ACC112 (cell line): ENCODE results near the gene CCDC81.
"Not testable (repeated sequence)": the region's sequence is repeated elsewhere in the genome, so short reads cannot be mapped to it uniquely, and the experiment has no call there.

ENCODE experiments used
- H2AFZ ChIP-seq: fragments of 200-600 bp; sonication (generic); one replicate; pipeline ENCODE4 v1.6.0; 2017; ENCODE audit warnings: antibody characterized with exemption, low read length; ENCODE audit not compliant: unreplicated experiment
- H3K27ac ChIP-seq: fragments of 200-600 bp; sonication (generic); 2 replicates; pipeline ENCODE4 v1.5.1; 2014; ENCODE audit warnings: low read depth, mild to moderate bottlenecking, antibody characterized with exemption, low read length, moderate library complexity
- H3K27me3 ChIP-seq: fragments of 200-600 bp; sonication (generic); 2 replicates; pipeline ENCODE4 v1.6.1; 2014; ENCODE audit warnings: mild to moderate bottlenecking, antibody characterized with exemption, low read length, moderate library complexity, mixed read lengths; ENCODE audit not compliant: insufficient read depth
- H3K36me3 ChIP-seq: fragments of 200-600 bp; sonication (generic); 2 replicates; pipeline ENCODE4 v1.6.1; 2016; ENCODE audit warnings: mild to moderate bottlenecking, antibody characterized with exemption, low read length, moderate library complexity, mixed read lengths; ENCODE audit not compliant: insufficient read depth
- H3K4me1 ChIP-seq: fragments of 200-600 bp; sonication (generic); one replicate; pipeline ENCODE4 v1.6.1; 2016; ENCODE audit warnings: low read length, mixed read lengths; ENCODE audit not compliant: insufficient read depth, unreplicated experiment, control insufficient read depth
- H3K4me3 ChIP-seq: fragments of 200-600 bp; sonication (generic); 2 replicates; pipeline ENCODE4 v1.5.1; 2014; ENCODE audit warnings: mild to moderate bottlenecking, low read depth, low read length
- H3K79me2 ChIP-seq: fragments of 200-600 bp; sonication (generic); one replicate; pipeline ENCODE4 v1.6.0; 2016; ENCODE audit warnings: low read length; ENCODE audit not compliant: control insufficient read depth, unreplicated experiment, insufficient read depth

Gene CCDC81

DNA sequence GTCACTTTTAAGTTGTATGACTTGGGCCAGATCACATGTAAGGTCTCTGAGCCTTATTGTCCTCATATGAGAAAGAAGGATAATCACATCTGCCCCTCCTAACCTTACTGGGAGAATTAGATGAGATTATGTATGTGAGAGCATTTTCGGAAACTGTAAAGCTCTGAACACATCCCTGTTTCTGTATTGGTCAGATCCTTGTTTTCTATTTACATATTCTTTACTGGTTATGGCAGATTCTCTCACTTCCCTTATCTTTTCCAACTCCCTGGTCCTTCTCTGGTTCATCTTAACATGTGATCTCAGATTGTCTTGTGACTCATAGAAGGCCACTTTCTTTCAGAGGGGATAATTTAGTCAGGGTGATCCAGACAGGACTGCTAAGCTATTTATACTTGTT is 41.8 kb downstream of the CCDC81 start:
- no peaks in the 10 kb centered on the region for H3K27me3 ChIP-seq
- H3K4me1 ChIP-seq, result peaks cover 15% of the 10 kb centered on the region
- no peaks in the 10 kb centered on the region for H3K36me3 ChIP-seq
- no peak overlapping the region for H3K4me3 ChIP-seq
- no peaks in the 10 kb centered on the region for H3K79me2 ChIP-seq
- H3K27ac ChIP-seq, result no peak overlapping the region
- no peak overlapping the region for H2AFZ ChIP-seq

DNA sequence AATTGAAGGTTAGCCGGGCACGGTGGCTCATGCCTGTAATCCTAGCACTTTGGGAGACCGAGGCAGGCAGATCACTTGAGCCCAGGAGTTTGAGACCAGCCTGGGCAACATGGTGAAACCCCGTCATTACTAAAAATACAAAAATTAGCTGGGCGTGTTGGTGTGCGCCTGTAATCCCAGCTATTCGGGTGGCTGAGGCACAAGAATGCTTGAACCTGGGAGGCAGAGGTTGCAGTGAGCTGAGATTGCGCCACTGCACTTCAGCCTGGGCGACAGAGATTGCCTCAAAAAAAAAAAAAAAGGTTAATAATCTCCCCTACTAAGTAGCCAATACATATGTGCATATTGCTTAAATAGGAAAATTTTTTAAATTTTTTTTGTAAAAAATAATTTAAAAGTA is 42.3 kb downstream of the CCDC81 start:
- not testable (repeated sequence) for H3K79me2 ChIP-seq, H3K4me3 ChIP-seq, H2AFZ ChIP-seq, H3K36me3 ChIP-seq, H3K27me3 ChIP-seq, H3K27ac ChIP-seq
- H3K4me1 ChIP-seq, result peaks cover 15% of the 10 kb centered on the region

- no peaks in the 10 kb centered on the region for H3K79me2 ChIP-seq
- no peaks in the 10 kb centered on the region for H3K27me3 ChIP-seq
- no peaks in the 10 kb centered on the region for H3K36me3 ChIP-seq
- H3K4me3 ChIP-seq, result no peak overlapping the region
- no peak overlapping the region for H3K27ac ChIP-seq
- peaks cover 15% of the 10 kb centered on the region for H3K4me1 ChIP-seq
- H2AFZ ChIP-seq, result peak overlapping the region; percentile 44
Measured at GRCh38 chr11:86418106-86418505, 43.4 kb downstream of the CCDC81 start.

DNA sequence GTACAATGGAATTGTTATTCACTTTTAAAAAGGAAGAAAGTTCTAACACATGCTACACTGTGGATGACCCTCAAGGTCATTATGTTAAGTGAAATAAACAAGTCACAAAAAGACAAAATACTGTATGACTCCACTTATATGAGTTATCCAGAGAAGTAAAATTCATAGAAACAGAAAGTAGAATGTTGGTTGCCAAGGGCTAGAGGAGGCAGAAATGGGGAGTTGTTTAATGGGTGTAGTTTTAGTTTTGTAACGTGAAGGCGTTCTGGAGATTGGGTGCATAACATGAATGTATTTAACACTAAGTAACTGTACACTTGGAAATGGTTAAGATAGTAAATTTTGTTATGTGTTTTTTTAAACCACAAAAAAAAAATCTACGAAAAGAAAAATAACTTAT is 43.8 kb downstream of the CCDC81 start:
- H3K79me2 ChIP-seq, result no peaks in the 10 kb centered on the region
- H3K4me1 ChIP-seq, result peaks cover 15% of the 10 kb centered on the region
- no peak overlapping the region for H3K27ac ChIP-seq
- H3K27me3 ChIP-seq, result no peaks in the 10 kb centered on the region
- peak overlapping the region; percentile 44 for H2AFZ ChIP-seq
- H3K4me3 ChIP-seq, result no peak overlapping the region
- no peaks in the 10 kb centered on the region for H3K36me3 ChIP-seq

DNA sequence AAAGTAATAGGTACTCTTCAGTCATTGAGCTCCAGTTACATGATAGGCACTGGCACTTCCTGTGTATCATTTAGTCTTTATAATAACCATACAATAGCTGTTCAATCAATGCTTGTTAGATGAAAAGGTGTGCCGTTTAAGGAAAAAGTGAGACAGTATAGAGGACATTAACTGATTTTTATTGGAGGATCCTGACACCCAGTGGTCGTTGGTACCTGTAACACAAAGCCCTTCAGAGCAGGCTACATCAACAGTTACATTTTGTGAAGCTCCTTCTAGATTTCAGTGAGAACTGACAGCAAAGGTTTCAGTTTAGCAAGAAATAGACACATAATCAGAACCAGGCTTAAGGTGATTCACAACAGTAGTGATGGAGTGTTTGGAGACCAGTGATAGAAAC is 44.2 kb downstream of the CCDC81 start:
- Histone ChIP-seq H3K27me3 (no peaks in the 10 kb centered on the region), H3K4me3 (no peak overlapping the region), H3K36me3 (no peaks in the 10 kb centered on the region), H3K27ac (no peak overlapping the region), H3K4me1 (peaks cover 15% of the 10 kb centered on the region), H2AFZ (no peak overlapping the region), H3K79me2 (no peaks in the 10 kb centered on the region)

DNA sequence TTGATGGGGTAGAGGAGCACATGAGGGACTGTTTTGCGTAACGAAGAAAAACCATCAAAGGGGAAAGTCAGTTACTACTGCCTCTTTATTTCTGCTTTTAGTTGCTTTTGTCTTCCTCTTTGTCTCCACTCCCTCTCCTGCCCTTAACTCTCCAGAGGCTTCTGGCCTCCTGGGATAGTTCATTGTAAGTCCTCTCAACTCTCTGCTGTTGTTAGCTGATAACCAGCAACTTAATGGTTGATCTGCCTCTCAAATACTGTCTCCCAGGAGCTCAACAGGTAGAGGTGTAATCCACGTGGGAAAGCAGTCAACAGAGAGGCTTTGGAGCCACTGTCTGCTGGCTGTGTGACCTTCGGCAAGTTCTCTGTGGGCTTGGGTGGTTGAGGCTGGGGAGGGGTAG is 47.3 kb downstream of the CCDC81 start:
- no peaks in the 10 kb centered on the region for H3K36me3 ChIP-seq
- H3K4me1 ChIP-seq, result peaks cover 9% of the 10 kb centered on the region
- no peaks in the 10 kb centered on the region for H3K27me3 ChIP-seq
- no peaks in the 10 kb centered on the region for H3K79me2 ChIP-seq
- no peak overlapping the region for H2AFZ ChIP-seq
- H3K4me3 ChIP-seq, result no peak overlapping the region
- no peak overlapping the region for H3K27ac ChIP-seq

DNA sequence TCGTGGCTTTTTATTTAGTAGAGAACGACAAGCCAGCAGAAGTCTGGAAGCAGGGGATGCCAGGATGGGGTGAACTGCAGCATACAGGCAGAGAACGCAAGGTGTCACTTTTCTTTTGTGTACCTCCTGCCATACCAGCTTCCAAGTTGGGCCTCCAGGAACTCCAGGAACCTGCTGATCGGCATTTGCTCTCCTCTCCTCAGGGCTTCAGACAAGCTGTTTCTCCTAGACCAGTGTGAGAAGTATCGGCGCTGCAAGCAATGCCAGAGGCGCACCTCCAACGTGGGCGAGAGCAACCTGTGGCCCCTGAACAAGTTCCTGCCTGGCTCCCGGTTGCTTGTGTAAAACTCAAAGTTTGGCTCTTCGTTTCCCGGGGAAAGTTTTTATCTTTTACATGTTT is 47.7 kb downstream of the CCDC81 start:
- peaks cover 9% of the 10 kb centered on the region for H3K4me1 ChIP-seq
- H2AFZ ChIP-seq, result no peak overlapping the region
- H3K36me3 ChIP-seq, result no peaks in the 10 kb centered on the region
- H3K27me3 ChIP-seq, result no peaks in the 10 kb centered on the region
- H3K79me2 ChIP-seq, result no peaks in the 10 kb centered on the region
- H3K4me3 ChIP-seq, result no peak overlapping the region
- no peak overlapping the region for H3K27ac ChIP-seq

DNA sequence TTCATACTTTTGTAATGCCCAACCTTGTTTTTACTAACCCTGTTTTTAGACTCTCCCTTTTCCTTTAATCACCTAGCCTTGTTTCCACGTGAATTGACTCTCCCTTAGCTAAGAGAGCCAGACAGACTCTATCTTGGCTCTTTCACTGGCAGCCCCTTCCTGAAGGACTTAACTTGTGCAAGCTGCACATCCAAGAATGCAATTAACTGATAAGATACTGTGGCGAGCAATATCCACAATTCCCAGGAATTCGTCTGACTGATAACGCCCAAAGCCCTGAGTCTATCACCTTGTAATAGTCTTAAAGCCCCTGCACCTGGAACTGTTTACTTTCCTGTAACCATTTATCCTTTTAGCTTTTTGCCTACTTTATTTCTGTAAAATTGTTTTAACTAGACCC is 48.8 kb downstream of the CCDC81 start:
- H3K27me3 ChIP-seq, H3K4me3 ChIP-seq, H2AFZ ChIP-seq, H3K27ac ChIP-seq, H3K4me1 ChIP-seq, H3K36me3 ChIP-seq, H3K79me2 ChIP-seq: not testable (repeated sequence)

- H3K27me3 ChIP-seq, result no peaks in the 10 kb centered on the region
- H3K36me3 ChIP-seq, result no peaks in the 10 kb centered on the region
- H3K4me3 ChIP-seq, result no peak overlapping the region
- no peaks in the 10 kb centered on the region for H3K4me1 ChIP-seq
- no peak overlapping the region for H3K27ac ChIP-seq
- H2AFZ ChIP-seq, result no peak overlapping the region
- no peaks in the 10 kb centered on the region for H3K79me2 ChIP-seq
Measured at GRCh38 chr11:86427441-86427840, 52.8 kb downstream of the CCDC81 start.

DNA sequence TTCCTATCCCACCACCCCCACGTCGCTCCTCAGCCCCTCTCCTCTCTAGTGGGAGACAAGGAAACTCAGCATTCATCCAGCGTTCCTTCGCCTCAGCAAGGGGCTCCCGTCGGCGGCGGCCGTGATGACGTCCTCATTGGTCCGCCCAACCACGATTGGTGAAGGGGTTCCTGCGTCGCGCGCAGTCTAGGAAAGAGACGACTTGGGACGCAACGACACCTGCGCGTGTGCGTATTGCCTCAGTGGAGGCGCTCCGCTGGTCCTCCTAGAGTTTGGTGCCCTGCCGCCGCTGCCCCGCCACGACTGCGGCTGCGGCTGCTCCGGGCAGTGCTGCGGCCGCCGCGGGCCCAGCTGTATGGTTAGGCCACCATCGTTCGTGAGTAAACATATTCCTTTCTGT is 56.6 kb downstream of the CCDC81 start:
- Histone ChIP-seq H3K4me3 (no peak overlapping the region), H2AFZ (no peak overlapping the region), H3K4me1 (no peaks in the 10 kb centered on the region), H3K36me3 (no peaks in the 10 kb centered on the region), H3K27ac (no peak overlapping the region), H3K79me2 (no peaks in the 10 kb centered on the region), H3K27me3 (no peaks in the 10 kb centered on the region)

- H3K27me3 ChIP-seq, H3K27ac ChIP-seq, H3K79me2 ChIP-seq, H2AFZ ChIP-seq, H3K4me3 ChIP-seq, H3K4me1 ChIP-seq, H3K36me3 ChIP-seq: not testable (repeated sequence)
Measured at GRCh38 chr11:86433361-86434095, 58.8 kb downstream of the CCDC81 start.
